ENCODE measurements around the gene SH3BGRL2. TPM values are rescaled to one million over a fixed set of nuclear protein-coding genes. Genes with fewer than 3 reads are reported as not detected.

The SH3BGRL2 gene
- total RNA-seq, 8 experiments from 2014 or later, result 4.1 to 44.6 (median 17.8) TPM

DNA sequence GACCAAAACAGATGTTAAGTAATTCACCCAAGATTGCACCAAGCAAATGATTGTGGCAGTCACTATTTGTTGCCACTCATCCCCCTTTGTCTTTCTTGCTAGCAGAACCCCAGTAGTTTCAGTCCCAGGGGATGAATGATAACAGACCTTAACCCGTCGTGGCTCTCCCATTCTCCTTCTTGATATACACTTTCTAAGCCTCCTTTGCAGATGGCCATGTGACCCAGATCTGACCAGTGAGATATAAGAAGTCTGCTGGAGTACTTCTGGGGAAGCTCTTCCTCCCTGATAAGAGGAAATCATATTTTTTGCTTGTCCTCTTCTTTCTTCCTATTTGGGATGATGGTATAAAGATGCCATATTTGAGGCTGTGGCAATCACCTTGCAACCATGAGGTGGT, 9.6 kb upstream of the SH3BGRL2 start:
- 40 to 94% (median 83%) methylated on average over 1 to 2 of the region's 2 CpGs; no CpG with 5 or more reads in 7 of the 10 experiments for WGBS, 10 experiments
- Histone ChIP-seq H3K4me3 (no peak overlapping the region), H3K4me1 (replicated peaks in 1 of 2) (peaks cover 4 to 13% of the 10 kb centered on the region in 2 donors), H3K27ac (no peak overlapping the region)
- in situ Hi-C loops (cut with MboI; ENCODE audit: low pct_unique_long_range_greater_than_20kb in 2 of 9, low sequenced_read_pairs in 9 of 9, unreplicated experiment in 9 of 9), result no loop called here
- no peak for ATAC-seq (replicated peaks in 6 of 8)

DNA sequence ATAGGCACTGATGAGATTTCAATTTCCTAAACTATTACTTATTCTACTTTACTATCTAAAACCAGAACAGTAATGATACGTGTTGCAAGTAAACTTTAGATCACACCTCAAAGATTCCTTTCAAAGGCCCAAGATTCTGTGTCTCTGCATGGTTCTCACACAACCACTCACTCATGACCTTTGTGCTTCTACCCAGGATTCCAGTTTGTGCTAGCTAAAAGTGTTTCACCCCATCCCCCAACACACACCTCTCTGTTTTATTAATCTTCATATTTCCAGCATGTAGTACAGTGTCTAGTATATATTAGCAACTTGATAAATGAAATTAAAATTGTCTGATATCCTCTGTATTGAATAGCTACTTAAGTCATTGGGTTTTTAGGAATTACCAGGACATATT, 8.8 kb upstream of the SH3BGRL2 start:
- H3K4me3 ChIP-seq, result no peak overlapping the region
- H3K4me1 ChIP-seq (replicated peaks in 1 of 2), result peaks cover 4 to 16% of the 10 kb centered on the region in 2 donors
- no peak overlapping the region for H3K27ac ChIP-seq
- in situ Hi-C loops (cut with MboI; ENCODE audit: low pct_unique_long_range_greater_than_20kb in 2 of 9, low sequenced_read_pairs in 9 of 9, unreplicated experiment in 9 of 9), result no loop called here
- no peak for ATAC-seq (replicated peaks in 6 of 8)
- WGBS, 10 experiments, result 67 to 100% (median 88%) methylated on average over 1 of the region's 1 CpG; no CpG with 5 or more reads in 3 of the 10 experiments

DNA sequence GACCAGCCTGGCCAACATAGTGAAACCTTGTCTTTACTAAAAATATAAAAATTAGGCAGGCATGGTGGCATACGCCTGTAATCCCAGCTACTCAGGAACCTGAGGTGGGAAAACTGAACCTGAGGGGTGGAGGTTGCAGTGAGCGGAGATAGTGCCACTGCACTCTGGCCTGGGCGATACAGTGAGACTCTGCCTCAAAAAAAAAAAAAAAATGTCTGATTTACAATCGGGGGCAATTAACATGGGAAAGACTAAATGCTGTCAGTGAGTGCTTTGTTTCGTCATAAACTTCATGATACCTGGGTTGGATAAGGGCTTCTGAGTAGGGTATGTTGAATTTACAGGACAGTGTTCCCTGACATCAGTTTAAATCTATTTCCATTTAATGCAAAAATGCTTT, 8.0 kb upstream of the SH3BGRL2 start:
- no peak for ATAC-seq (replicated peaks in 6 of 8)
- in situ Hi-C loops (cut with MboI; ENCODE audit: low pct_unique_long_range_greater_than_20kb in 2 of 9, low sequenced_read_pairs in 9 of 9, unreplicated experiment in 9 of 9), result no loop called here
- WGBS, 10 experiments, result 51 to 100% (median 100%) methylated on average over 1 to 5 of the region's 5 CpGs; no CpG with 5 or more reads in 1 of the 10 experiments
- Histone ChIP-seq H3K4me1 (replicated peaks in 1 of 2) (peaks cover 4 to 16% of the 10 kb centered on the region in 2 donors), H3K4me3 (no peak overlapping the region), H3K27ac (no peak overlapping the region)

DNA sequence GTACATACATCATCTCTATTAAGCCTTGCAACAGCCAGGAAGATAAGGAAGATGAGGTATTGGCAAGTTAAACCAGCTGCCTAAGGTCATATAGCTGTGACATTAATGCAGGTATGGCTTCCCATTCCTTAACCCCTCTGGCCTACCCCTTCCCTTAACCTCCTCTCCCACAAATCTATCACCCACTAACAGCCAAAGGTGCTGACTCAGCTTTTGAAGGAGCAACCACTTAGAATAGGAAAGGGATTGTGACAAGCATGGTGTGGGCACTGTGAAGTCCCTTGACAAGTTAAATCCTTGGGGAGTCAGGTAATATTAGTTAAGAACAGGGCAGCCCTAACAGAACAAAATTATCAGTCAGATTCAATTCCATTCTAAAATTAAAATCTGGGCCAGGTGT, 5.4 kb upstream of the SH3BGRL2 start:
- peaks cover 3 to 13% of the 10 kb centered on the region in 2 donors for H3K4me1 ChIP-seq (replicated peaks in 1 of 2)
- in situ Hi-C loops (cut with MboI; ENCODE audit: low pct_unique_long_range_greater_than_20kb in 2 of 9, low sequenced_read_pairs in 9 of 9, unreplicated experiment in 9 of 9), result no loop called here
- no peak for ATAC-seq (replicated peaks in 6 of 8)
- H3K4me3 ChIP-seq, result no peak overlapping the region
- no peak overlapping the region for H3K27ac ChIP-seq

DNA sequence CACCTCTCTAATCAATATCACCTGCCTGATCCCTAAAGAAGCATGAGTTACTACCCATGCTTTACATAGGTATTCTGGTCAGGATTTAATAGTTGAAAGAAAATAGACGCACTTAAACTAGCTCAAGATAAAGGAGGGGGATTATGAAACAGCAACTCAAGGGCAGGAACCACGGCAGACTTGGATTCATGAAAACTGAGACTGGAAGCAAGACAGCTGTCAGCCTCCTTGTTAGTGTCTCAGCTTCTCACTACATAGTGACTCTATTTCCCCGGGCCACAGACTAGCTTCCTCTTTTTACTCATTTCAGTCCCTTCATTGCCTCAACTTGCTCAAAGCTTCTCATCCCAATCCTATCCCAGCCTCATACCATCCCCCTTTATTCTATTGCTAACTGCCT, 4.3 kb upstream of the SH3BGRL2 start:
- in situ Hi-C loops (cut with MboI; ENCODE audit: low pct_unique_long_range_greater_than_20kb in 2 of 9, low sequenced_read_pairs in 9 of 9, unreplicated experiment in 9 of 9), result no loop called here
- peaks cover 3 to 13% of the 10 kb centered on the region in 2 donors for H3K4me1 ChIP-seq (replicated peaks in 1 of 2)
- WGBS, 10 experiments, result 70 to 100% (median 88%) methylated on average over 1 to 3 of the region's 3 CpGs; no CpG with 5 or more reads in 1 of the 10 experiments
- H3K27ac ChIP-seq, result no peak overlapping the region
- H3K4me3 ChIP-seq, result no peak overlapping the region
- ATAC-seq (replicated peaks in 6 of 8), result no peak

GRCh38 chr6:79627422-79627821, 3.7 kb upstream of the SH3BGRL2 start:
- H3K4me1 ChIP-seq (replicated peaks in 1 of 2), result peaks cover 3 to 16% of the 10 kb centered on the region in 2 donors
- in situ Hi-C loops (cut with MboI; ENCODE audit: low pct_unique_long_range_greater_than_20kb in 2 of 9, low sequenced_read_pairs in 9 of 9, unreplicated experiment in 9 of 9), result no loop called here
- H3K4me3 ChIP-seq, result no peak overlapping the region
- no peak overlapping the region for H3K27ac ChIP-seq
- ATAC-seq (replicated peaks in 6 of 8), result no peak

DNA sequence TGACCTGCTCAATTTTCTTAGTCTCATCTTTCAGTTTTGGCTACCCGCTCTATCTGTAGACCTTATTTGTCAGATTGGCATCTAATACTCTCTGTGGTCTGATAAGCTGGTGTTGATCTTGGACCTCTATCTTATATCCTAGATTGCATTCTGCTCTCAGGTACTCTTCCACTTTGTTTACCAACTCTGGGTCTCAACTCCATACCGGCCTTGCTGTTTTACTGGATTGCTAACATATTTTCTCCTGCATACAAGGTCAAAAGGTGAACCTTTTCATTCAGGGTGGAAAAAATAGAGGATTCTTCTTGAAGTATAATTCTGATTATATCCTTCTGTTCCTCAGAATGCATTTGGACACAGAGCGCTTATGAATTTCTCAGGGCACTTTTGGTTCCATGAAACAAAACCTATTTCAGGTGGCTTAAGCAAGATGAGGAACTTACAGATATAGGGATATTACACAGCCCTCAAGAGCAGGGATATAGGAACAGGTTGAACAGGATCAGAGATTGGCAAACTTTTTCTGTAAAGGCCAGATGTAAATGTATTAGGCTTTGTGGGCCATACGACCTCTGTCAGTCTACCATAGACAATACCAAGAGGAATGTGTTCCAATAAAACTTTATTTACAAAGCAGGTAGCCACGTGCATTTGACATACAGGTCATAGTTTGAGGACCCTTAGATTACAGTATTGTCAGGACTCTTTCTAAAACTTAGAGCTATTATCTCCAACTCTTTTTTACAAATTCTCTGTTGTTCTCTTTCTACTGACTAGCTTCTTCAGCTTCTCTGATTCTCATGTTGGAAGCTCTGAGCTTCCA, 2.5 kb upstream of the SH3BGRL2 start:
- in situ Hi-C loops (cut with MboI; ENCODE audit: low pct_unique_long_range_greater_than_20kb in 2 of 9, low sequenced_read_pairs in 9 of 9, unreplicated experiment in 9 of 9), result no loop called here
- no peak overlapping the region for H3K4me3 ChIP-seq
- WGBS, 10 experiments, result 51 to 97% (median 91%) methylated on average over 3 to 5 of the region's 5 CpGs
- no peak for ATAC-seq (replicated peaks in 6 of 8)
- no peak overlapping the region for H3K27ac ChIP-seq
- H3K4me1 ChIP-seq (replicated peaks in 1 of 2), result peaks cover 3 to 26% of the 10 kb centered on the region in 2 donors

GRCh38 chr6:79630380-79630882, 698 bp upstream of the SH3BGRL2 start:
- WGBS, 10 experiments, result 20 to 81% (median 59%) methylated on average over 1 to 6 of the region's 8 CpGs
- no peak for ATAC-seq (replicated peaks in 6 of 8)
- peak overlapping the region; percentile 82 to 98 (median 88) for H3K4me3 ChIP-seq
- peaks cover 3 to 26% of the 10 kb centered on the region in 2 donors for H3K4me1 ChIP-seq (replicated peaks in 1 of 2)
- in situ Hi-C loops (cut with MboI; ENCODE audit: low pct_unique_long_range_greater_than_20kb in 2 of 9, low sequenced_read_pairs in 9 of 9, unreplicated experiment in 9 of 9), result no loop called here
- peak overlapping the region in 1 of 2 donors; percentile 94 for H3K27ac ChIP-seq

DNA sequence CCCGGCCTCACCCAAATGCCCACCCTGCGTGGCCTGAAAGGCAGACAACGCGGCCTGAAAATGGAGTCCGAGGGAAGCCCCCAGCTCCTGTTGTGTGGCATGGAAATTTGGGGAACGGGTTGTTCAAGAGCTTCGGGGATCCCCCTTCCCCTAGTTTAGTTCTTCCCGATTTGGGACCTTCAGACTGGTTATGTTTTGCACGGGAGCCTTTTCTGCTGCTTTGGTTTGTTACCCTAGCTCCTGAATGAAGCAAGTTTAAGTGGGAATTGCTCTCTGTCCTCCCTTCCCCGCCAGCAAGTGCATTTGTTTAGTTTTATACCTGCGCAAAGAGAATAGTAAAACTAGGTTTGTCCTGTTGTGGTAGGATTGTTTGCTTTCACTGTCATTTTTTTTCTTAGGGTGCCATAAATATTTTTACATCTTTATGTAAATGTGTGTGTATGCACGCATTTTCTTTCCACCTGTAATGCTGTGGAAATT, 604 bp downstream of the SH3BGRL2 start:
- H3K27ac ChIP-seq, result peak overlapping the region; percentile 94
- WGBS, 10 experiments, result 0 to 83% (median 31%) methylated on average over 1 to 7 of the region's 12 CpGs; no CpG with 5 or more reads in 2 of the 10 experiments
- peak overlapping the region; percentile 82 to 98 (median 88) for H3K4me3 ChIP-seq
- peak in 1 of 8 experiments; percentile 2 for ATAC-seq (replicated peaks in 6 of 8)
- in situ Hi-C loops (cut with MboI; ENCODE audit: low pct_unique_long_range_greater_than_20kb in 2 of 9, low sequenced_read_pairs in 9 of 9, unreplicated experiment in 9 of 9), result no loop called here
- H3K4me1 ChIP-seq (replicated peaks in 1 of 2), result peaks cover 3 to 20% of the 10 kb centered on the region in 2 donors

DNA sequence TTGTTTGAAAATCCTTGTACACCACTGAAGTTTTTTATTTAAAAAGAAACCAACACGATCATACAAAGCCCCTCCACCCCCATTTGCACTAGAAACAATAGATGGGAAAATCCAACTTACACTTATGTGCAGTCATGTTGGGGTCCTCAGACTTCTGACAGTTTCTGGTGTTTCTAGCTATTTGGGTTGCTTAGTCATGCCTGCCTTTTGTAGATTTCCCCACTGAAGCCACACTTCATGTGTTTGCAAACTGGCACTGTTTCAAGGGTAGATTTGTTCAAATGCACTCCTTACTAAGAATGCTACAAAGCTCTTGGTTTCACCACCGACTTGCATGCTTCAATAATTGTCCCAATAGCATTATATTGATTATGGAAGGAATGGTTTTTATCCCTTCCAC, 1.5 kb downstream of the SH3BGRL2 start:
- H3K27ac ChIP-seq, result no peak overlapping the region
- H3K4me3 ChIP-seq, result peak overlapping the region; percentile 82 to 98 (median 88)
- ATAC-seq (replicated peaks in 6 of 8), result no peak
- 44 to 69% (median 57%) methylated on average over 1 to 2 of the region's 2 CpGs; no CpG with 5 or more reads in 4 of the 10 experiments for WGBS, 10 experiments
- in situ Hi-C loops (cut with MboI; ENCODE audit: low pct_unique_long_range_greater_than_20kb in 2 of 9, low sequenced_read_pairs in 9 of 9, unreplicated experiment in 9 of 9), result no loop called here
- peaks cover 3 to 19% of the 10 kb centered on the region in 2 donors for H3K4me1 ChIP-seq (replicated peaks in 1 of 2)

DNA sequence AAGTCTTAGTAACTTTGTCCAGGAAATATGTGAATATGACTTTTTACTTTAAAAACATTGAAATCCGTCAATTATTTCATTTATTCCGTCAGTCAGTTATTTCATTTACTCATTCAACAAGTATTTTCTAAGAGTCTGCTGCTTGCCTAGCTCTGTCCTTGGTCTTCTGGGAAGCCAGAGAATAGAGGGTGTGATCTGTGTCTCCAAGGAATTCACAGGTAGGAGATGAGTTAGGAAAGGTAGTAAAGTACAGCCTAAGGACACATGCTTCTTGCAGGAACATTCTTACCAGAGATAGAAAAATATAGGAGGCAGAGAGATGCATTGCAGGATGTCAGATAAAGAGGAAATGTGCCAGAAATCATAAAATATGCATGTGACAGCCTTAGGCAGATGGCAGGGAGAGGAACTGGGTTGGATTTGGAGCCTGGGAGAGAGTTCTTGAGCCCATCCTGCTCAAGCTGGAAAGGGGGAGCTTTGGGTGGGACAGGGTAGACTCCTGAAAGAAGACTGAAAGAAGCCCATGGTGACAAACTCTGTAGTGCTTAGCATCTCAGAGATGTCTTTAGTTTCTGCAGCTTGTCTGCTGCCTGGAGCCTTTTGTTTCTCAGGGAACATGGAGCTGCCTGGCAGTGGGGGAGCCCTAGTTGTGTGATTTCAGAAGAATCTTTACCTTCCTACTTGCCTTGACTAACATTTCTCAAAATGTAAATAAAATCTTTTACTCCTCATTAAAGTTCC, 3.5 kb downstream of the SH3BGRL2 start:
- ATAC-seq (replicated peaks in 6 of 8), result peak in 1 of 8 experiments; percentile 14
- in situ Hi-C loops (cut with MboI; ENCODE audit: low pct_unique_long_range_greater_than_20kb in 2 of 9, low sequenced_read_pairs in 9 of 9, unreplicated experiment in 9 of 9), result no loop called here
- Histone ChIP-seq H3K27ac (no peak overlapping the region), H3K4me1 (replicated peaks in 1 of 2) (peaks cover 3 to 19% of the 10 kb centered on the region in 2 donors), H3K4me3 (no peak overlapping the region)
- WGBS, 10 experiments, result 61 to 100% (median 90%) methylated on average over 1 to 2 of the region's 2 CpGs; no CpG with 5 or more reads in 1 of the 10 experiments

DNA sequence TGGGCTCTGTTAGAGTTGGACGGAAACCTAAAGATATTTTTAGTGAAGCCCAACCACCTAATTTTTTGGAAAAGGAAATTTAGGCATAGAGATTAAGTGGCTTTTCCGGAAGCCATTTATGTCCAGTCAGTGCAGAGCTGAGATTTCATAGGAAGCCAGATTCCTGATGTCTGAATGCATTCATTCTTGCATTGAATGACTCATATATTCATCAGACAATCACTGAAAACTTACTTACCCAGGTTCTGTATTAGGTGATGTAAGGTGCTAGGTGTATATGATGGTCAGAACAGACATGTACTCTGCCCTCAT, 4.1 kb downstream of the SH3BGRL2 start:
- in situ Hi-C loops (cut with MboI; ENCODE audit: low pct_unique_long_range_greater_than_20kb in 2 of 9, low sequenced_read_pairs in 9 of 9, unreplicated experiment in 9 of 9), result no loop called here
- H3K4me3 ChIP-seq, result no peak overlapping the region
- ATAC-seq (replicated peaks in 6 of 8), result peak in 2 of 8 experiments; percentile 18 to 31
- peaks cover 2 to 16% of the 10 kb centered on the region in 2 donors for H3K4me1 ChIP-seq (replicated peaks in 1 of 2)
- WGBS, 10 experiments, result 18 to 100% (median 91%) methylated on average over 1 to 2 of the region's 2 CpGs; no CpG with 5 or more reads in 3 of the 10 experiments
- no peak overlapping the region for H3K27ac ChIP-seq

DNA sequence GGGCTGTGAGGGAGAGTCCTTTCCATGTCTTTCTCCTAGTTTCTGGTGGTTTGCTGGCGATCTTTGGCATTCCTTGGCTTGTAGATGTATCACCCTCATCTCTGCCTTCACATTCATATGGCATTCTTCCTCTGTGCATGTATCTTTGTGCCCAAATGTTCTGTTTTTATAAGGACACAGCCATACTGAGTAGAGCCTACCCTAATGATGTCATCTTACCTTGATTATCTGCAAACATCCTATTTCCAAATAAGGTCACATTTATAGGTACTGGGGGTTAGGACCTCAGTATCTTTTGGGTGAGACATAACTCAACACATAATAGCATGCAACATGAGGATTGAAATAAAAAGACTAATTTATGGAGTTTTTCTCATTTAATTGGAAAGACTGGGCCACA, 5.5 kb downstream of the SH3BGRL2 start:
- H3K27ac ChIP-seq, result no peak overlapping the region
- H3K4me1 ChIP-seq (replicated peaks in 1 of 2), result peaks cover 0 to 16% of the 10 kb centered on the region in 2 donors
- H3K4me3 ChIP-seq, result no peak overlapping the region
- in situ Hi-C loops (cut with MboI; ENCODE audit: low pct_unique_long_range_greater_than_20kb in 2 of 9, low sequenced_read_pairs in 9 of 9, unreplicated experiment in 9 of 9), result no loop called here
- no peak for ATAC-seq (replicated peaks in 6 of 8)
- WGBS, 10 experiments, result 75 to 100% (median 89%) methylated on average over 1 of the region's 1 CpG; no CpG with 5 or more reads in 3 of the 10 experiments

Data from motor neuron (in vitro differentiated cells).